Measurements from ENCODE around the gene GOLGA6L10.
"Not testable (repeated sequence)": the region's sequence is repeated elsewhere in the genome, so short reads cannot be mapped to it uniquely, and the experiment has no call there.

GOLGA6L10 gene

GRCh38 chr15:82317091-82317489 is 32.2 kb downstream of the GOLGA6L10 start:
- FAIRE-seq = no peak

DNA sequence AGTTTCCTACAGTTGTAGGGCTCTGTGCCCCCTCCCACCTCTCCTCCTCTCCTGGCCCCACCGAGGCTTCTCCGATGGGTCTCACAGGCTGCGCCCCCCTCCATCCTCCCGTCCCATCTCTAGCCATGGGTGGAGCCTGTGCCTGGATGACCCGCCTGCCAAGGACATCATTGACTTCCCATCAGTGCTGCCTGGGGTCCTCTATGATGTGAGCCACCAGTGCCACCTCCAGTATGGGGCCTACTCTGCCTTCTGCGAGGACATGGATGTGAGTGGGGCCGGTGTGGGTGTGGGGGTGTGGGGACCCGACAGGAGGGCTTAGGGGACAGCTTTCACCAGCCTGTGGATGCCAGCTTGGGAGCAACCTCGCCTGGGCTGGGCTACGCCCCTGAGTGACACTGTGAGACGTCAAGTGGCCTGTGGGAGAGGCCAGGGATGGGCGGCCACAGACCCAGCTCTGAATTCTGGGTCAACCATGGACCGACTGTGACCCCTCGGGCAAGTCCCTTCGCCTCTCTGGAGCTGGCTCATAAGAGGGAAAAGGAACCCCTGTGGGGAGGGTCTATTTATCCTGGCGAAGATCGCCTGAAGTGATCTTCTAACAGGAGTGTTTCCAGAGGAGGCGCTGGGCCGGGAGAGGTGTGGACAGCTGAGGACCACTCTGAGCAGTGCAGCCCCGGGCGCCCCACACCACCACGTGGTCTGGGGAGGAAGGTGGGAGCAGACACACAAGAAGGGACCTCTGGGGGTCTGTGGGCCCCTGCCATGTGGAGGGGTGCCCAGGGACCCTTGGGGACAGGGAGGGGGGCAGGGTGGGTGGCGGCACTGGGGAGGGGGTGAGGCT is 32.8 kb downstream of the GOLGA6L10 start:
- FAIRE-seq = not testable (repeated sequence)

DNA sequence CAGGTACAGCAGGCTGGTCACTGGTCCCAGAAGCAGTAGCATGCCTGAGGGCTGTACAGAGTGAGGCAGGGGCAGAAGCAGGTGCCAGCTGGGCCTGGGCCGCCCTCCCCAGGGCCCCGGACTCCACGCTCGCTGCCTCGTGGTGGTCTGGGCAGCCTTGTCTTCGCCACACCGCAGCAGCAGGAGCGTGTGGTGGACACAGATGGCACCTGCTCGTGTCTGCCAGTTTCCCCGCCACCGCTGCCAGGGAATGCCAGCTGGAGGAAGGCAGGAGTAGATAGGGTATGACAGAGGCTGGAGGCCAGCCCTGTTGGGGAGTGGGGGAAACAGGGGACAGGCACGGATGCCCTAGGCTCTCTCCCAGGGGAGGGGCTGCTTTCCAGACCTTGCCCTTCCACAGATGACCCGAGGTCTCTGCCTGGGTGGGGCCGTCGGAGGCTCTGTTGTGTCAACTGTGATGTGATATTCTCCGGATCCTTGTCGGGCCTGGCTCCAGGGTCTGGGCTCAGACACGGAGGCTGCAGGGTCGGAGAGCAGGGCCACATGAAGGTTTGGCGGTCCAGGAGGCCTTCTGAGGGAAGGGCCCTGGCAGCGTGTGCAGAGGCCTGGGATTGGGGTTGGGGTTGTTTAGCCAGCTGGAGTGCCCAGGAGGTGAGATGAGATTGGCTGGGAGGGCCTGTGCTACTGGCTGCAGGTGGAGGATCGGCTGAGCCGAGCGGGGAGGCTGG is 33.6 kb downstream of the GOLGA6L10 start:
- FAIRE-seq = no peak

- no peak for FAIRE-seq
Measured at GRCh38 chr15:82314769-82315518, 34.3 kb downstream of the GOLGA6L10 start.

DNA sequence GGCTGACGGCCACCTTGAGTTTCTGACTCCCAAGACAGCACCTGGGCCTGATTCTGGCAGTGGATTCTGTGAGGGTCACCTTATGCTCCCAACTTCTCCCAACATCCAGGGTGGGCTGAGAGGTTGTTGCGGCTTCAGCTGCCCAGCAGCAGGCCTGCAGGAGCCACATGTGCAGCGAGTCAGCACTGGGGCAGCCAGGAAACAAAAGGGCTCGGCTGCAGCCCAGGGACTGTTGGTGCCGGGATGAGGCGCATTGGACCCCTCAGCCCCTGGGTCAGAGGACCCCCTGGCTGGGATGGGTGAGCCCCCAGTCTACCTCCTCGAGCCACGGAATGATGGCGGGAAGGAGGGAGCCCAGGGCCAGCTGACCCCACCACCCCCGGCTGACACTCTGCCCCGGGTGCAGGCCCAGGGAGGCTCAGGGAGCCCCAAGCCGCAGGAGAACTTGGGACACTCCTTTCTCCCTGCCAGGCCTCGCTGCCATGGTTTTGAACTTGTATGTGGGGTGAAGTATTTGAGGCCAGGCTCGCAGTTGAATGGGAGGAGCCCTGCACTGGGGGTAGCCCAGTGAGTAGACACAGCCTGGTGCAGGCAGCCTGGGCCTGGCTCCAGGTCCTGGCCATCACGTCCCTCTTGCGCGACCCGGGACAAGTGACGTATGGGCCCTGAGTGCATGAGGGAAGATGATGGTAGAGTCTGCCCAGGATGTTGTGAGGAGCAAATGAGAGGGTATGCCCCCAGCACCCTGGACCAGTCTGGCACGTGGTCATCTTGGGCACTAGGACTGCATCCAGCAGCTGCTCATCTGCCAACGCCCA is 35.1 kb downstream of the GOLGA6L10 start:
- FAIRE-seq = not testable (repeated sequence)

- no peak for FAIRE-seq
Measured at GRCh38 chr15:82313446-82313845, 35.8 kb downstream of the GOLGA6L10 start.

DNA sequence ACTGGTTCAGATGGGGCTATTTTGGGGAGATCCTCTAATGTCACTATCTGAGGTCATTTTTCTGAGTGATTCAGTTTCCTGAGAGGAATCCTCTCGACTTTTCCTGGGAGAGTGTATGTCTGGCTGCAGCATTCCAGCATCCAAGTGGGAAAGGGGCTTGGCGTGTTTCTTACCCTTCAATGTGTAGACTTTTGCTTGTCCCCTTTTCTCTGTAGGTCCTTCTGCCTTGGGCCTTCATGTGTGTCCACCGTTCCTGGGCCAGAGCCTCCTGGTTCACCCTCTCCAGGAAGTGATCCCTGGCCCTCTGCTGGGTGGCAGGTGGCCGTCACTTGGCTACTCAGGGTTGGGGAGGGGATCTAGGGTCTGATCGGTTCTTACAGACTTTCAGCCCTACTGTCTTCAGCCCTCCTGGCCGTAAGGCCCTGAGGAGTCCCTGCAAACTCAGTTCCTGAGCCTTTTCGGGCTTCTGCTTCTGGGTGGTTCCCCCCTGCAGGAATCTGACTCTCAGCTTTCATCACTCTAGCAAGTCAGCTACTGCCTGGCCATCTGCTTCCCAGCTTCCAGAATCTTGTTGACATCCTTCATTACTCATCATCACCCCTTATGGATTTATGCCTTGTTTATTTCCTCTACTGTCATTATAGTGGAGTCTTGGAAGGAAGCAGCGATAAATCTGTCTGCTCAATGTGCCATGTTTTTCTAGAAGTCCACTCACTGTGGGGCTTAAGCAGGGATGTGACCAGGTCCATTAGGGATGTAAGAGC is 36.5 kb downstream of the GOLGA6L10 start:
- no peak for FAIRE-seq

GRCh38 chr15:82311321-82311720 is 38.0 kb downstream of the GOLGA6L10 start:
- FAIRE-seq = not testable (repeated sequence)

- no peak for FAIRE-seq
Measured at GRCh38 chr15:82309802-82310201, 39.5 kb downstream of the GOLGA6L10 start.

DNA sequence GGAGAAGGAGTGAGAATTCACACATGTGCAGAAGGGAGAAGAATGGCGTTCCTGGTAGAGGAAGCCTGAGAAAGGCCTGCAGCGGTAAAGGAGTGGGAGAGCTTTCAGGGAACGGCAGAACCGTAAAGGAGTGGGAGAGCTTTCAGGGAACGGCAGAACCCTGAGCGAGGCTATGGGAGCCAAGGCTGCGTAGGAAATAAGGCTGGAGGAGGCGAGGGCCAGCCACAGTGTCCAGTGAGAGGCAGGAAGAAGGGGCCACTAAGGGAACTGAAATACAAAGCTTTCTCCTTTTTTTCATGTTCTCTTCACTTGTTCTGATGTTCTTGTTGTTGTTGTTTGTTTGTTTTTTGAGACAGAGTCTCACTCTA is 41.6 kb downstream of the GOLGA6L10 start:
- no peak for FAIRE-seq

DNA sequence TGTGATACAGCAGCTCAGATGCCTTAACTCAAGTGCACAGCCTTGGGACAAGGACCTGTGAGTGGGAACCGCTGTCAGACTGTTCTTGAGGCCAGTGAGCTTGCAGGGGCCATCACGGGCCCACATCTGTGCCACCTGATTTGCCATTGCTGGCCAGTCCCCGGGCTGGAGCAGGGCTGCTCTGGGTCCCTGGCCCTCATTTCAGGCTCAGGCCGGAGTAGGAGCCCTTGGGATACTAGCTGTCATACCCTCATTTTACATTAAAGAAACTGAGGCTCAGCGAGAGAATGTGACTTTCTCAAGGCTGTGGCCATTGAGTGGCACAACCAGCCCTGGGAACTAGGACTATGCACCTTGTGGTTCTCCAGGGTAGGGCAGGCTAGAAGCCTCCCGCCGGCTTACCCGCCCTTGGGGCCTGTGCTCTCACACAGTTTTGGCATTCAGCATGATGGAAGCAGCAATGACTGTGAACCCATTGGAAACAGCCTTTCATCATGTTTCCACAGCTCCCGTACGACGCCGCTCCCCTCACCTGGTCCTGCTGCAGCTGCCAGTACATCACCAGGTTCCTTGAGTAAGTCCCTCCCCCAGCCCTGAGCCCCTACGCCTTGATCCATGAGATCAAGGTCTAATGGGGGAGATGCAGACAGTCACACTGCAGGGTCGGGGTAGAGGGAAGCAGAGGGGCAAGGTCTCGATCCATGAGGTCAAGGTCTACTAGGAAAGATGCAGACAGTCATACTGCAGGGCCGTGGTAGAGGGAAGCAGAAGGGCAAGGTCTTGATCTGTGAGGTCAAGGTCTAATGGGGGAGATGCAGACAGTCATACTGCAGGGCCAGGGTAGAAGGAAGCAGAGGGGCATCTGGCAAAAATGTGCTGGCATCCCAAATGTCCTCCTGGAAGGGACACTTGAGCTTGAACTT is 42.2 kb downstream of the GOLGA6L10 start:
- no peak for FAIRE-seq

GRCh38 chr15:82305621-82306048 is 43.6 kb downstream of the GOLGA6L10 start:
- no peak for FAIRE-seq

GRCh38 chr15:82304778-82305090 is 44.5 kb downstream of the GOLGA6L10 start:
- no peak for FAIRE-seq

GRCh38 chr15:82303956-82304777 is 45.1 kb downstream of the GOLGA6L10 start:
- no peak for FAIRE-seq

DNA sequence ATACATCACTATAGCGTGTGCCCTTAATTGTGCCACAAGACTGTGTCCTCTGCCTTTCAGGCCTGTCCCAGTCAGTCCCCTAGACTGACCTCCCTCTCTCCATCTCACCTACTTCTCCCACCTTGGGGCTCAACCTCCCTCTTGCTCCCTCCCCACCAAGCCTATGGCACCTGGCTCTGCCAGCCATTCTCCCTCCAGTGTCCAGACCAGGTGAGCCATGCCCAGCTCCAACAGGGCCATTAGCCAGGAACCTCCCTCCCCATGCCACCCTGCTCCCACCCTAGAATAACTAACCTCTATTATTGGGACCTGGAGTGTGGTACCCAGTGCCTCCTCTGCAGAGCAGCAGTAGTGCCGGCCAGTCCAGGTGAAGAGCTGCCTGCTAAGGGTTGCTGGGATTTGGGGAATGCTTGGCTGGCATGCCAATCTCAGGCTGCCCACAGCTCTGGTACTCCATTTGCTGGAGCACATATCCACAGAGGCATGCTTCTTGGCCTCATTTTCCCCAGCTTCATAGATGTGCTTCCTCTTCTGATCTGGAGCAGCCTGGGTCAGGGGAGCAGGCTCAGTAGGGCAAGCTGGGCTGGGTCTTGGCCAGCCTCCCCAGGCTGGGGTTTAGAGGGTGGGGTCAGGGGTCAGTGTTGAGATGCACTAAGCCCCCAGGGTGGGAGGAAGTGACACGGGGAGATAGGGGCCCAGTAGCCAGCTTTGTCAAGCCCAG is 47.8 kb downstream of the GOLGA6L10 start:
- FAIRE-seq = no peak

DNA sequence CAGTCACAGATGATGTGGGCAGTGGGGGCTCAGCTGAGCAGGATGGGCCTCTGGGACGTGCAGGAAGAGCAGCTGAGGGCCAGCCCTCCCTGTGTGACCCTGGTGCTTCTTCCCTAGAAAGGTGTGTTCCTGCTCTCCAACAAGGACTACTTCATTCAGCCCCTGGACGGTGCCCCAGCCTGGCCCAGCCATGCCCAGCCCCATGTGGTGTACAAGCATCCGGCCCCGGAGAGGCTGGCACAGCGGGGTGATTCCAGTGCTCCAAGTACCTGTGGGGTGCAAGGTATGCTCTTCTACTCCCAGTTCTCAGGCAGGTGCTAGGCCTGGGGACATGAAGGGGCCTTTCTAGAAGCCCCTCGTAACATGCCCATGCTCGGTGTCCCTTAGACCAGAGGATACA is 48.4 kb downstream of the GOLGA6L10 start:
- FAIRE-seq = no peak

DNA sequence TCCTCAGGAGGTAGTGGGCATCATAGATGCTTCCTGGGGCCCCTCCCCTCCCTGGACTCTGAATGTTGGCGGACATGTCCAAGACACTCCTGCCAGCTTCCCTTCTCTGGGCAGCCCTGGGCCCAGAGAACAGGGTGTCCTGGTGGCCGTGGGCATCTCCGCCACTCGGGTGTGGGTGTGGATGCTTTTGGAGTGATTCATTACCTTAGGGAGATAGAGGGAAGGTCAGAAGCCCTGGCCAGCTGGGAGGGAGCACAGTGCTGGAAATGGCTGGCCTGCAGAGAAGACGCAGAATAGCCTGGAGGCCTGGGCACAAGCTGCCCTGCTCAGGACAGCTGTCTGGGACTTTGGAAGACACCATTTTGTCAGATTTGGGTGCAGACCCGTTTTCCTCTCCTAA is 48.9 kb downstream of the GOLGA6L10 start:
- not testable (repeated sequence) for FAIRE-seq

DNA sequence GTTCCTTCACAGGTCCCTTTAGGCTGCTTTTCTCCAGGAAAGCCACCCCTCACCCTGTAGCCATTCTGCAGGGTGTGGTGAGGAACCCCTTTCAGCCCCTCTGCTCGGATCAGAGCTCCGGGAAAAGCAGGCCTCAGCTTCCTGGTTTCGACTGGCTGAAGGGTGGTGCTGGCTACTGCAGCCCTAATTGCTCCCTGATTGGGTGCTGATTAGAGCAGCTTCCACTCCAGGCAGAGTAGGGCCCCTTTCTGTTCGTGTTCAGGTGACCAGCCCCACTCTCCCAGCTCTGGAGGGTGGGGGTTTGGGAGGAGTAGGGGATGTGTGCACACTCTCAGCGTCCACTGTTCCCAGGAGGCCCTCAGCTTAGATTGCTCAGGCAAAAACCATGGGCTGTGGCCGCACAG is 49.8 kb downstream of the GOLGA6L10 start:
- FAIRE-seq = not testable (repeated sequence)

- FAIRE-seq = no peak
Measured at GRCh38 chr15:82298520-82298919, 50.8 kb downstream of the GOLGA6L10 start.

Data from TTC549 (cell line).